ENCODE data around the gene DERA. TPM values are rescaled to one million over a fixed set of nuclear protein-coding genes. Genes with fewer than 3 reads are reported as not detected.
A peak's percentile ranks its signal among the peaks of the same experiment; 100 is the strongest.
"Not testable (repeated sequence)": the region's sequence is repeated elsewhere in the genome, so short reads cannot be mapped to it uniquely, and the experiment has no call there.

The DERA gene
- total RNA-seq, 1 experiment from 2014 or later = 97.3 TPM

GRCh38 chr12:16008421-16008824, 97.3 kb downstream of the DERA start:
- DNase-seq (ENCODE audit: low spot score) = peak; percentile 19

- no peak for DNase-seq (ENCODE audit: low spot score)
Measured at GRCh38 chr12:16012117-16012516, 101.0 kb downstream of the DERA start.

- DNase-seq (ENCODE audit: low spot score) = not testable (repeated sequence)
Measured at GRCh38 chr12:16013722-16014121, 102.6 kb downstream of the DERA start.

GRCh38 chr12:16014394-16014793, 103.3 kb downstream of the DERA start:
- DNase-seq (ENCODE audit: low spot score) = not testable (repeated sequence)

- no peak for DNase-seq (ENCODE audit: low spot score)
Measured at GRCh38 chr12:16016748-16017147, 105.6 kb downstream of the DERA start.

GRCh38 chr12:16018306-16018705, 107.2 kb downstream of the DERA start:
- DNase-seq (ENCODE audit: low spot score) = no peak

- no peak for DNase-seq (ENCODE audit: low spot score)
Measured at GRCh38 chr12:16019136-16019535, 108.0 kb downstream of the DERA start.

GRCh38 chr12:16020031-16020430, 108.9 kb downstream of the DERA start:
- DNase-seq (ENCODE audit: low spot score) = no peak

- DNase-seq (ENCODE audit: low spot score) = no peak
Measured at GRCh38 chr12:16021026-16021425, 109.9 kb downstream of the DERA start.

- DNase-seq (ENCODE audit: low spot score) = no peak
Measured at GRCh38 chr12:16021676-16022075, 110.5 kb downstream of the DERA start.

GRCh38 chr12:16027002-16027401, 115.9 kb downstream of the DERA start:
- DNase-seq (ENCODE audit: low spot score) = no peak

GRCh38 chr12:16030744-16031143, 119.6 kb downstream of the DERA start:
- no peak for DNase-seq (ENCODE audit: low spot score)

GRCh38 chr12:16034136-16034817, 123.1 kb downstream of the DERA start:
- no peak for DNase-seq (ENCODE audit: low spot score)

GRCh38 chr12:16036073-16036472, 124.9 kb downstream of the DERA start:
- DNase-seq (ENCODE audit: low spot score) = no peak

- DNase-seq (ENCODE audit: low spot score) = no peak
Measured at GRCh38 chr12:16037533-16037932, 126.4 kb downstream of the DERA start.

GRCh38 chr12:16043480-16043879, 132.3 kb downstream of the DERA start:
- no peak for DNase-seq (ENCODE audit: low spot score)

- no peak for DNase-seq (ENCODE audit: low spot score)
Measured at GRCh38 chr12:16046266-16046665, 135.1 kb downstream of the DERA start.

GRCh38 chr12:16048511-16048910, 137.4 kb downstream of the DERA start:
- DNase-seq (ENCODE audit: low spot score) = no peak

- no peak for DNase-seq (ENCODE audit: low spot score)
Measured at GRCh38 chr12:16056910-16057309, 145.8 kb downstream of the DERA start.

- DNase-seq (ENCODE audit: low spot score) = not testable (repeated sequence)
Measured at GRCh38 chr12:16057351-16057751, 146.2 kb downstream of the DERA start.

- DNase-seq (ENCODE audit: low spot score) = no peak
Measured at GRCh38 chr12:16062611-16063010, 151.5 kb downstream of the DERA start.

GRCh38 chr12:16063726-16064125, 152.6 kb downstream of the DERA start:
- DNase-seq (ENCODE audit: low spot score) = no peak

- DNase-seq (ENCODE audit: low spot score) = no peak
Measured at GRCh38 chr12:16070113-16070512, 159.0 kb downstream of the DERA start.

- no peak for DNase-seq (ENCODE audit: low spot score)
Measured at GRCh38 chr12:16072678-16073077, 161.5 kb downstream of the DERA start.

Data from H4 (cell line).